ENCODE measurements around the gene S100A16.

S100A16 gene

GRCh38 chr1:153573351-153573750 is 39.6 kb downstream of the S100A16 start:
- TF ChIP-seq CTCF (IDR thresholded peaks at IDR 0.05; ENCODE audit: low read depth, low read length), result no peak
- no peak overlapping the region for H3K4me3 ChIP-seq (ENCODE audit: low read depth, low read length)
- in situ Hi-C loops (cut with HindIII; ENCODE audit: low sequenced_read_pairs), result no loop called here
- DNase-seq (ENCODE audit: low read depth, low spot score), result no peak

- H3K4me3 ChIP-seq (ENCODE audit: low read depth, low read length), result no peak overlapping the region
- peak; percentile 94 for TF ChIP-seq CTCF (IDR thresholded peaks at IDR 0.05; ENCODE audit: low read depth, low read length)
- peak; percentile 85 for DNase-seq (ENCODE audit: low read depth, low spot score)
- in situ Hi-C loops (cut with HindIII; ENCODE audit: low sequenced_read_pairs), result no loop called here
Observed at GRCh38 chr1:153572569-153573015, 40.3 kb downstream of the S100A16 start.

- TF ChIP-seq CTCF (IDR thresholded peaks at IDR 0.05; ENCODE audit: low read depth, low read length), result no peak
- in situ Hi-C loops (cut with HindIII; ENCODE audit: low sequenced_read_pairs), result no loop called here
- no peak overlapping the region for H3K4me3 ChIP-seq (ENCODE audit: low read depth, low read length)
- DNase-seq (ENCODE audit: low read depth, low spot score), result no peak
Observed at GRCh38 chr1:153571706-153572105, 41.2 kb downstream of the S100A16 start.

- no peak for DNase-seq (ENCODE audit: low read depth, low spot score)
- no peak for TF ChIP-seq CTCF (IDR thresholded peaks at IDR 0.05; ENCODE audit: low read depth, low read length)
- no peak overlapping the region for H3K4me3 ChIP-seq (ENCODE audit: low read depth, low read length)
- in situ Hi-C loops (cut with HindIII; ENCODE audit: low sequenced_read_pairs), result no loop called here
Observed at GRCh38 chr1:153570874-153571273, 42.1 kb downstream of the S100A16 start.

GRCh38 chr1:153569465-153569864 is 43.5 kb downstream of the S100A16 start:
- in situ Hi-C loops (cut with HindIII; ENCODE audit: low sequenced_read_pairs), result no loop called here
- no peak overlapping the region for H3K4me3 ChIP-seq (ENCODE audit: low read depth, low read length)
- DNase-seq (ENCODE audit: low read depth, low spot score), result no peak
- TF ChIP-seq CTCF (IDR thresholded peaks at IDR 0.05; ENCODE audit: low read depth, low read length), result no peak

GRCh38 chr1:153568367-153569099 is 44.4 kb downstream of the S100A16 start:
- peak; percentile 99 for TF ChIP-seq CTCF (IDR thresholded peaks at IDR 0.05; ENCODE audit: low read depth, low read length)
- in situ Hi-C loops (cut with HindIII; ENCODE audit: low sequenced_read_pairs), result no loop called here
- peak; percentile 88 for DNase-seq (ENCODE audit: low read depth, low spot score)
- no peak overlapping the region for H3K4me3 ChIP-seq (ENCODE audit: low read depth, low read length)

Measured in astrocyte of the spinal cord (primary cell).